A549 (cell line): ENCODE results near the gene SLC25A13.
"Not testable (repeated sequence)": the region's sequence is repeated elsewhere in the genome, so short reads cannot be mapped to it uniquely, and the experiment has no call there.

Source experiments
- CTCF ChIP-seq: fragments of >200 bp; sonication (Bioruptor Twin); formaldehyde crosslinking; IDR thresholded peaks from 3 replicates; pipeline ENCODE4 v1.5.1; 2016
- EP300 ChIP-seq, 2 experiments: fragments of >200 bp; sonication (Bioruptor Twin); formaldehyde crosslinking; IDR thresholded peaks; 2 replicates in 1 of 2; 3 replicates in 1 of 2; pipeline ENCODE4 v1.6.1; 2016 to 2017
- JUN ChIP-seq, 2 experiments: fragments of >200 bp; sonication (Bioruptor Twin); formaldehyde crosslinking; IDR thresholded peaks; 2 replicates in 1 of 2; 3 replicates in 1 of 2; pipeline ENCODE4 v1.6.1; 2016 to 2017
- MAZ ChIP-seq: fragments of 150-350 bp; IDR thresholded peaks from 2 replicates; pipeline ENCODE4 v1.6.1; 2014; ENCODE audit warnings: antibody characterized with exemption, low read depth, low read length, borderline replicate concordance
- NFE2L2 ChIP-seq: fragments of 150-350 bp; conservative IDR thresholded peaks from 2 replicates; pipeline ENCODE4 v1.6.1; 2014; ENCODE audit warnings: low read length
- PHF8 ChIP-seq: fragments of 200-600 bp; sonication (generic); IDR thresholded peaks from 2 replicates; pipeline ENCODE4 v1.6.1; 2016; ENCODE audit warnings: low read depth, mild to moderate bottlenecking, antibody characterized with exemption, moderate library complexity, borderline replicate concordance
- POLR2A ChIP-seq: IDR thresholded peaks from 2 replicates; pipeline ENCODE4 v1.6.1; 2012; ENCODE audit warnings: mild to moderate bottlenecking, low read length
- RARB ChIP-seq: fragments of 250-450 bp; sonication (Bioruptor Pico); IDR thresholded peaks from 2 replicates; pipeline ENCODE4 v1.8.0; 2021; ENCODE audit warnings: mild to moderate bottlenecking, moderate library complexity
- REST ChIP-seq: fragments of 200-600 bp; sonication (generic); IDR thresholded peaks from 2 replicates; pipeline ENCODE4 v1.6.1; 2016; ENCODE audit warnings: antibody characterized with exemption, mild to moderate bottlenecking, moderate library complexity
- SREBF2 ChIP-seq: fragments of 450-650 bp; IDR thresholded peaks from 2 replicates; pipeline ENCODE4 v1.6.1; 2014; ENCODE audit warnings: mild to moderate bottlenecking, moderate library complexity

GRCh38 chr7:96365916-96366315 lies 44.0 kb upstream of the SLC25A13 start:
- TF ChIP-seq CTCF; REST; EP300 (IDR thresholded peaks at IDR 0.05); POLR2A; NFE2L2; SREBF2; RARB (CRISPR knock-in tag); JUN (IDR thresholded peaks at IDR 0.05); PHF8; MAZ: not testable (repeated sequence)
